HepG2 (cell line): Measurements from ENCODE around the gene TEKTIP1. TPM values are rescaled to one million over a fixed set of nuclear protein-coding genes. Genes with fewer than 3 reads are reported as not detected.

Experiments
- ADNP ChIP-seq: sonication (generic); formaldehyde crosslinking; IDR thresholded peaks from 2 replicates; pipeline ENCODE4 v1.4.0; 2020; ENCODE audit warnings: missing genetic modification reagents
- CTCF ChIP-seq: sonication (generic); formaldehyde crosslinking; IDR thresholded peaks from 2 replicates; pipeline ENCODE4 v1.5.0; 2020; ENCODE audit warnings: mild to moderate bottlenecking, missing genetic modification reagents, moderate library complexity
- DNMT3B ChIP-seq: conservative IDR thresholded peaks from 2 replicates; pipeline ENCODE4 v1.6.1; 2016; ENCODE audit warnings: missing biosample characterization, control low read depth
- FOXM1 ChIP-seq: sonication (generic); formaldehyde crosslinking; IDR thresholded peaks from 2 replicates; pipeline ENCODE4 v1.5.0; 2020; ENCODE audit warnings: missing genetic modification reagents
- MED1 ChIP-seq: sonication (generic); formaldehyde crosslinking; IDR thresholded peaks from 2 replicates; pipeline ENCODE4 v1.4.0; 2020; ENCODE audit warnings: missing genetic modification reagents
- NFAT5 ChIP-seq: sonication (generic); formaldehyde crosslinking; IDR thresholded peaks from 2 replicates; pipeline ENCODE4 v1.4.0; 2020; ENCODE audit warnings: missing genetic modification reagents
- NFE2 ChIP-seq: sonication (generic); formaldehyde crosslinking; IDR thresholded peaks from 2 replicates; pipeline ENCODE4 v1.4.0; 2020; ENCODE audit warnings: missing genetic modification reagents
- RFX3 ChIP-seq: IDR thresholded peaks from 2 replicates; pipeline ENCODE4 v1.6.1; 2016; ENCODE audit warnings: missing biosample characterization, missing genetic modification reagents
- RXRA ChIP-seq: sonication (generic); formaldehyde crosslinking; IDR thresholded peaks from 2 replicates; pipeline ENCODE4 v1.5.1; 2020; ENCODE audit warnings: missing genetic modification reagents
- TFDP2 ChIP-seq: sonication (generic); formaldehyde crosslinking; IDR thresholded peaks from 2 replicates; pipeline ENCODE4 v1.4.0; 2020; ENCODE audit warnings: missing genetic modification reagents
- ZFP36L2 ChIP-seq: sonication (generic); formaldehyde crosslinking; IDR thresholded peaks from 2 replicates; pipeline ENCODE4 v1.4.0; 2020; ENCODE audit warnings: missing genetic modification reagents
- ZNF256 ChIP-seq: sonication (generic); formaldehyde crosslinking; conservative IDR thresholded peaks from 2 replicates; pipeline ENCODE4 v1.4.0; 2020; ENCODE audit warnings: missing genetic modification reagents
- ZNF275 ChIP-seq: sonication (generic); formaldehyde crosslinking; IDR thresholded peaks from 2 replicates; pipeline ENCODE4 v1.8.0; 2022; ENCODE audit warnings: missing genetic modification reagents, mild to moderate bottlenecking, inconsistent platforms, borderline replicate concordance
- ZNF451 ChIP-seq: sonication (generic); formaldehyde crosslinking; IDR thresholded peaks from 2 replicates; pipeline ENCODE4 v1.5.0; 2020; ENCODE audit warnings: mild to moderate bottlenecking, missing genetic modification reagents
- ZNF850 ChIP-seq: sonication (generic); formaldehyde crosslinking; conservative IDR thresholded peaks from 2 replicates; pipeline ENCODE4 v1.9.0; 2021; ENCODE audit warnings: mild to moderate bottlenecking, missing genetic modification reagents
- polyA plus RNA-seq, 8 experiments: library from polyadenylated mRNA; depleted of rRNA in 3 of 8; stranded (reverse) in 7 of 8; unstranded in 1 of 8; fragments of >200 nt; fragmentation: Illumina TruSeq in 4 of 8; extraction: Trizol in 4 of 8; gene quantifications; 2 replicates each; pipeline versions ENCODE4 v1.2.1 to v1.2.3, GENCODE V29; 2011 to 2016; ENCODE audit warnings: low read depth in 4 of 8, missing spikeins in 1 of 8, mixed read lengths in 1 of 8; ENCODE audit not compliant: insufficient read depth in 1 of 8
- total RNA-seq, 5 experiments: library from RNA; depleted of rRNA; stranded (reverse); fragments of >200 nt; fragmentation: Illumina TruSeq; extraction: Trizol; gene quantifications; 2 replicates each; pipeline ENCODE4 v1.2.3, GENCODE V29; 2016; ENCODE audit warnings: low read depth in 1 of 5
- TF ChIP-seq, protein P1 (sequence below): sonication (generic); formaldehyde crosslinking; IDR thresholded peaks from 2 replicates; pipeline ENCODE4 v1.4.0; 2020; ENCODE audit warnings: missing genetic modification reagents, mild to moderate bottlenecking, borderline replicate concordance

The TEKTIP1 gene
- total and polyA plus RNA-seq, 2 of the 13 experiments (the other 11 are each of a cell fraction or from before 2014, with no cell fraction given) = not detected

- TF ChIP-seq, protein P1, sequence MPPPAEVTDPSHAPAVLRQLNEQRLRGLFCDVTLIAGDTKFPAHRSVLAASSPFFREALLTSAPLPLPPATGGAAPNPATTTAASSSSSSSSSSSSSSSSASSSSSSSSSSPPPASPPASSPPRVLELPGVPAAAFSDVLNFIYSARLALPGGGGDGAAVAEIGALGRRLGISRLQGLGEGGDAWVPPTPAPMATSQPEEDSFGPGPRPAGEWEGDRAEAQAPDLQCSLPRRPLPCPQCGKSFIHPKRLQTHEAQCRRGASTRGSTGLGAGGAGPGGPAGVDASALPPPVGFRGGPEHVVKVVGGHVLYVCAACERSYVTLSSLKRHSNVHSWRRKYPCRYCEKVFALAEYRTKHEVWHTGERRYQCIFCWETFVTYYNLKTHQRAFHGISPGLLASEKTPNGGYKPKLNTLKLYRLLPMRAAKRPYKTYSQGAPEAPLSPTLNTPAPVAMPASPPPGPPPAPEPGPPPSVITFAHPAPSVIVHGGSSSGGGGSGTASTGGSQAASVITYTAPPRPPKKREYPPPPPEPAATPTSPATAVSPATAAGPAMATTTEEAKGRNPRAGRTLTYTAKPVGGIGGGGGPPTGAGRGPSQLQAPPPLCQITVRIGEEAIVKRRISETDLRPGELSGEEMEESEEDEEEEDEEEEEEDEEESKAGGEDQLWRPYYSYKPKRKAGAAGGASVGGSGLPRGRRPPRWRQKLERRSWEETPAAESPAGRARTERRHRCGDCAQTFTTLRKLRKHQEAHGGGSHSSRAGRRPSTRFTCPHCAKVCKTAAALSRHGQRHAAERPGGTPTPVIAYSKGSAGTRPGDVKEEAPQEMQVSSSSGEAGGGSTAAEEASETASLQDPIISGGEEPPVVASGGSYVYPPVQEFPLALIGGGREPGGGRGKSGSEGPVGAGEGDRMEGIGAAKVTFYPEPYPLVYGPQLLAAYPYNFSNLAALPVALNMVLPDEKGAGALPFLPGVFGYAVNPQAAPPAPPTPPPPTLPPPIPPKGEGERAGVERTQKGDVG (CRISPR knock-in tag) = no peak
- TF ChIP-seq TFDP2 (CRISPR knock-in tag) = no peak
- 0 out of 2 replicates have a peak, but pooled peaks have one; percentile 35 for TF ChIP-seq ZNF275 (CRISPR knock-in tag)
- TF ChIP-seq DNMT3B = no peak
- TF ChIP-seq FOXM1 (CRISPR knock-in tag) = 0 out of 2 replicates have a peak, but pooled peaks have one; percentile 26
- TF ChIP-seq ZNF850 = no peak
- no peak for TF ChIP-seq RXRA (CRISPR knock-in tag)
- TF ChIP-seq ADNP (CRISPR knock-in tag) = no peak
- TF ChIP-seq ZFP36L2 = no peak
- no peak for TF ChIP-seq NFE2
- 0 out of 2 replicates have a peak, but pooled peaks have one; percentile 25 for TF ChIP-seq MED1 (CRISPR knock-in tag)
- 0 out of 2 replicates have a peak, but pooled peaks have one; percentile 24 for TF ChIP-seq ZNF256
- TF ChIP-seq ZNF451 (CRISPR knock-in tag) = 0 out of 2 replicates have a peak, but pooled peaks have one; percentile 12
- TF ChIP-seq NFAT5 (CRISPR knock-in tag) = 0 out of 2 replicates have a peak, but pooled peaks have one; percentile 29
- TF ChIP-seq RFX3 = 0 out of 2 replicates have a peak, but pooled peaks have one; percentile 5
- TF ChIP-seq CTCF = no peak
These were observed 39.1 kb upstream of the TEKTIP1 start (continued) for GRCh38 chr19:3499738-3500428.
